ENCODE data around the gene SLC39A9. TPM values are rescaled to one million over a fixed set of nuclear protein-coding genes. Genes with fewer than 3 reads are reported as not detected.

Gene SLC39A9
- polyA plus RNA-seq, 1 experiment = 70.3 TPM

- Histone ChIP-seq H3K36me3 (ENCODE audit: control insufficient read depth, insufficient read depth, low read length) (no peaks in the 10 kb centered on the region), H3K27me3 (ENCODE audit: control insufficient read depth, insufficient read depth, low read length) (no peaks in the 10 kb centered on the region; the same call in 1 of the 2 replicates), H3K4me3 (ENCODE audit: low read depth, low read length) (no peak overlapping the region)
- CTCF ChIA-PET = interaction anchor here (1.5 to 3.8 kb wide), 4 partner anchors 9 to 118 kb away, joined by 3 to 29 read pairs (median 8); no protein-coding TSS in a partner anchor
- no peak for DNase-seq (ENCODE audit: low read depth)
- no peak for TF ChIP-seq CTCF (IDR thresholded peaks at IDR 0.05; ENCODE audit: insufficient read depth, low read depth, low read length)
- POLR2A ChIA-PET = no interaction called here
These were observed 37.9 kb upstream of the SLC39A9 start for GRCh38 chr14:69360438-69361108.

GRCh38 chr14:69363055-69363454, 35.4 kb upstream of the SLC39A9 start:
- ChIA-PET CTCF (interaction anchor here (0.7 to 3.8 kb wide), 14 partner anchors 9 to 232 kb away, joined by 3 to 29 read pairs (median 5); no protein-coding TSS in a partner anchor), POLR2A (no interaction called here)
- Histone ChIP-seq H3K36me3 (ENCODE audit: control insufficient read depth, insufficient read depth, low read length) (no peaks in the 10 kb centered on the region), H3K27me3 (ENCODE audit: control insufficient read depth, insufficient read depth, low read length) (no peaks in the 10 kb centered on the region; the same call in 1 of the 2 replicates), H3K4me3 (ENCODE audit: low read depth, low read length) (no peak overlapping the region)
- DNase-seq (ENCODE audit: low read depth) = no peak
- TF ChIP-seq CTCF (IDR thresholded peaks at IDR 0.05; ENCODE audit: insufficient read depth, low read depth, low read length) = peak; percentile 66

GRCh38 chr14:69363964-69364363, 34.5 kb upstream of the SLC39A9 start:
- Histone ChIP-seq H3K36me3 (ENCODE audit: control insufficient read depth, insufficient read depth, low read length) (no peaks in the 10 kb centered on the region), H3K27me3 (ENCODE audit: control insufficient read depth, insufficient read depth, low read length) (no peaks in the 10 kb centered on the region; the same call in 1 of the 2 replicates), H3K4me3 (ENCODE audit: low read depth, low read length) (no peak overlapping the region)
- no peak for TF ChIP-seq CTCF (IDR thresholded peaks at IDR 0.05; ENCODE audit: insufficient read depth, low read depth, low read length)
- CTCF ChIA-PET = interaction anchor here (0.7 to 3.8 kb wide), 7 partner anchors 10 to 227 kb away, joined by 3 to 29 read pairs (median 5); no protein-coding TSS in a partner anchor
- DNase-seq (ENCODE audit: low read depth) = no peak
- POLR2A ChIA-PET = no interaction called here

- Histone ChIP-seq H3K27me3 (ENCODE audit: control insufficient read depth, insufficient read depth, low read length) (no peaks in the 10 kb centered on the region), H3K36me3 (ENCODE audit: control insufficient read depth, insufficient read depth, low read length) (no peaks in the 10 kb centered on the region), H3K4me3 (ENCODE audit: low read depth, low read length) (no peak overlapping the region)
- no peak for DNase-seq (ENCODE audit: low read depth)
- ChIA-PET POLR2A (no interaction called here), CTCF (interaction anchor here (0.5 to 3.8 kb wide), 3 partner anchors 99 to 194 kb away, joined by 3 to 29 read pairs (median 3); no protein-coding TSS in a partner anchor)
- TF ChIP-seq CTCF (IDR thresholded peaks at IDR 0.05; ENCODE audit: insufficient read depth, low read depth, low read length) = no peak
These were observed 34.1 kb upstream of the SLC39A9 start for GRCh38 chr14:69364378-69364777.

GRCh38 chr14:69366069-69366468, 32.4 kb upstream of the SLC39A9 start:
- POLR2A ChIA-PET = no interaction called here

More at GRCh38 chr14:69366069-69366468, 32.4 kb upstream of the SLC39A9 start:
- no peak for DNase-seq (ENCODE audit: low read depth)
- CTCF ChIA-PET = interaction anchor here (1.1 to 2.2 kb wide), 4 partner anchors 10 to 237 kb away, joined by 3 to 5 read pairs (median 4); no protein-coding TSS in a partner anchor
- Histone ChIP-seq H3K36me3 (ENCODE audit: control insufficient read depth, insufficient read depth, low read length) (peaks cover 1% of the 10 kb centered on the region; the same call in 1 of the 2 replicates), H3K27me3 (ENCODE audit: control insufficient read depth, insufficient read depth, low read length) (no peaks in the 10 kb centered on the region), H3K4me3 (ENCODE audit: low read depth, low read length) (no peak overlapping the region)
- TF ChIP-seq CTCF (IDR thresholded peaks at IDR 0.05; ENCODE audit: insufficient read depth, low read depth, low read length) = no peak

All from BJ (cell line).